ENCODE data around the gene EFCAB11. TPM values are rescaled to one million over a fixed set of nuclear protein-coding genes. Genes with fewer than 3 reads are reported as not detected.

Gene EFCAB11
- total RNA-seq, 2 experiments from 2014 or later: 9.2 to 11.6 TPM

DNA sequence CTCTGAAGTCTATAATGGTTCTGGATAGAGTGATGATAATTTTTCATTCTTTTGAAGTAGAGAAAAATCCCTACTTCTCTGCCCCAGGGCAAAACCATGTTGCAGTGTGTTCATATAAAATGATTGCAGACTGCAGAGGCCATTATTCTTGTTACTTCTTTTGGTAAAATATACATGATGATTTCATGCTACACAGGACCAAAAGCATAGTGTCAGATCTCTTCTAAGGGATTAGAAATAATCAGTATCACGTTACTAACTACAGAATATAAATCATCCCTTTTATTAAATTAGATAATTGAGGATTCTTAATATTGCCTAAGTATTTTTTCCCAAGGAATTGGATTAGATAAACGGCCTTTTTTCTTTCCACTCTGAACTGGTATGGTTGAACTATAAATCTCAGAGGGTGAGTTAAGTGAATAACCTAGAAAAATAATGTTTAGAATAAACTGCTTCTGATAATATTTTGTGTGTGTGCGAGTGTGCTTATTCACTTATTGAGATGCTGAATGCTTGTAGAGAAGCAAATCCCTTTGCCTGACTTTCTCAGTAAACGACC lies 156.2 kb downstream of the EFCAB11 start:
- no peaks in the 10 kb centered on the region for H3K9me3 Mint-ChIP-seq
- POLR2A ChIA-PET: no interaction called here
- no peaks in the 10 kb centered on the region for H3K4me1 Mint-ChIP-seq
- no peak overlapping the region for H3K4me3 Mint-ChIP-seq
- ATAC-seq (ENCODE audit: low read depth) (no peak), DNase-seq (no peak)
- no peaks in the 10 kb centered on the region for H3K27me3 Mint-ChIP-seq
- no peaks in the 10 kb centered on the region for H3K36me3 Mint-ChIP-seq
- no peak overlapping the region for H3K27ac Mint-ChIP-seq

DNA sequence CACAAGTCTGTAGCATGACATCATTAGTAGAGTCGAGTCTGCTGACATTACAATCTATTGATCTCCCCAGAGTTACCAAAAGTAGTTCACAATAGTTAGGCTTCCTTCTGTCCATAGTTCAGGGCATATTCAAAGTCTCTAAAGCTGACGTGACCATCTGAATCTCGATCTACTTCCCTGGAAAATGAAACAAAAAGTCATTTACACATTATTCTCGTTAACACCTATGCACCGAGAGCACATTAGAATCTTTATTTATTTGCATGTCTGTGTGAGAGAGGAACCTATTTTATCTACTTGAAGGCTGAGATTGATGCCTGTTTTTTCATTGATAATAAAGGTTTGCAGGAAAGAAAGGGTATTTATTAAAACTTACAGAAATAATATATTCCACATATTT lies 157.4 kb downstream of the EFCAB11 start:
- DNase-seq (no peak), ATAC-seq (ENCODE audit: low read depth) (no peak)
- no peaks in the 10 kb centered on the region for H3K36me3 Mint-ChIP-seq
- no peak overlapping the region for H3K27ac Mint-ChIP-seq
- POLR2A ChIA-PET: no interaction called here
- no peaks in the 10 kb centered on the region for H3K9me3 Mint-ChIP-seq
- no peaks in the 10 kb centered on the region for H3K4me1 Mint-ChIP-seq
- H3K27me3 Mint-ChIP-seq: no peaks in the 10 kb centered on the region
- no peak overlapping the region for H3K4me3 Mint-ChIP-seq

DNA sequence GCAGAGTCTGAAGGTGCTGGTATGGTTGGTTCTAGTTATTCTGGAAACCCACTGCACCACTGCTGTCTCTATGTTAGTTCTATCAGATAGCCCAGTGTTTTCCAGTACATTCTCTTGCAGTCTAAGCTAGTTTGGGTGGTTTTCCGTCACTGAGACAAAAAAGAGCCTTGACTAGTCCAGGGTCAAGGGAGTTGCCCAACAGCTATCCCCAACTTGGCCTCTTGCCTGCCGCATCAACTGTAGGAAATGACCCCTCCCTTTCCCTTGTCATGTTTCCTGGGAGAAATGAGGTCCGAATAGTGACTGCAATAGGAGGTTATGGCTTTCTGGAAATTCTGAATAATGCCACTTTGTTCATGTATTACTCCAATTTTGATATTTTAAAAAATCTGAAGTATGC lies 160.4 kb downstream of the EFCAB11 start:
- ATAC-seq (ENCODE audit: low read depth): no peak
- POLR2A ChIA-PET: no interaction called here
- Mint-ChIP-seq H3K36me3 (no peaks in the 10 kb centered on the region), H3K9me3 (no peaks in the 10 kb centered on the region), H3K4me3 (no peak overlapping the region), H3K27ac (no peak overlapping the region), H3K4me1 (no peaks in the 10 kb centered on the region), H3K27me3 (peaks cover 1% of the 10 kb centered on the region)
- no peak for DNase-seq

DNA sequence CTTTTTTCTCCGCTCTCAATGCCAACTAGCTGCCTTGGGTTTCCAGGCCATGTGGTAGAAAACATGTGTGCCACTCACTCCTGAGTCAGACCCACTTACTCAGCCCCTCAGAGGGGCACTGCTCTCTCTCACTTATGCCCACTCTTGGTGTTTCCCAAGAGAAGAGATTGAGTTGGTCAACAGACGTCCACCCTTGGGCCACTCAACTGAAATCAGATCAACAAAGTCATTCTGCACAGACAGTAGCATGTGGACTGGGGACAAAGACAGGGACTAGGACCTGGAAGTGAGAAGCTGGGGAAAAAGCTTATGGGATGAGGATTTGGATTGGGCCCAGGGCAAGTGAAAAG lies 161.2 kb downstream of the EFCAB11 start:
- ATAC-seq (ENCODE audit: low read depth) (no peak), DNase-seq (no peak)
- H3K27ac Mint-ChIP-seq: no peak overlapping the region
- no peaks in the 10 kb centered on the region for H3K9me3 Mint-ChIP-seq
- H3K27me3 Mint-ChIP-seq: peaks cover 1% of the 10 kb centered on the region
- POLR2A ChIA-PET: no interaction called here
- no peaks in the 10 kb centered on the region for H3K4me1 Mint-ChIP-seq
- H3K4me3 Mint-ChIP-seq: no peak overlapping the region
- H3K36me3 Mint-ChIP-seq: no peaks in the 10 kb centered on the region

DNA sequence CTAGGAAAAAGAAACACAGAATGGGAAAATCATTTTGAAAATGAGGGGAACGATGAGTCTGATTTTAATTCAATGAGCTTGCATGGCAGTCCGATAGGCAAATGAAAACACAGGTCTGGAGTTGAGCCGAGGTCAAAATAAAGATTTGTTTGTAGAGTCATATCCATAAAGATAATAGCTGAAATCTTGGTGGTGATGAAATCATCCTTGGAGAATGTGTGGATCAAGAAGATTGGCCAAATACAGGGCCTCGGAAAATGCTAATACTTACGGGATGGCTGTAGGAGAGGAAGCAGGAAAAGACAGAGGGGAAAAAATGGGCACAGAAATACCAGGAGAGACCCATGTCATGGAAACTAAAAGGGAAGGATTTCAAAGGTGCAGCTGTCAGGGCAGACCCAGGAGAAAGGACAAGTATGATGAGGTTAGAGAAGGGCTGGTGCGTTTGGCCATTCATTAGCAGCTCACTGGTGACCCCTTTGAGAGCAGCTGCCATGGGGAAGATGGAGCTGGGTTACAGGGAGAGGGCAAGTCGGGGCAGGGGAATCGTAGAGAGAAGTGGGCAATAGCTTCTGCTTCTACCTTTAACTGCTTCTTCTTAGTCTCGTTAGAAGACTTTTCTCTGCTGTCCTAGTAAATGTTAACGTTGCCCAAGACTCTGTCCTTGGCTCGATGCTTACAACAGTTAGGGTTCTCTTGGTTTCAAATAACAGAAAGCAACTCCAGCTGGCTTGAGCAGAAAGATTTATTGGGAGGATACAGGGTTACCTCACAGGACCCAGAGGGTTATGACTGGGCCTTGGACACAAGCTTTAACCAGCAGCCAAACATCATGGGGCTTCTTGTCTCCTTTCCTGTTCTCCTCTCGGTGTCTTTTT lies 161.8 kb downstream of the EFCAB11 start:
- ATAC-seq (ENCODE audit: low read depth): no peak
- Mint-ChIP-seq H3K4me3 (no peak overlapping the region), H3K27ac (no peak overlapping the region), H3K27me3 (peaks cover 1% of the 10 kb centered on the region), H3K4me1 (no peaks in the 10 kb centered on the region), H3K9me3 (no peaks in the 10 kb centered on the region), H3K36me3 (no peaks in the 10 kb centered on the region)
- POLR2A ChIA-PET: interaction anchor here (0.6 kb wide), 1 partner anchor 643 kb away, joined by 3 read pairs; no protein-coding TSS in a partner anchor
- no peak for DNase-seq

DNA sequence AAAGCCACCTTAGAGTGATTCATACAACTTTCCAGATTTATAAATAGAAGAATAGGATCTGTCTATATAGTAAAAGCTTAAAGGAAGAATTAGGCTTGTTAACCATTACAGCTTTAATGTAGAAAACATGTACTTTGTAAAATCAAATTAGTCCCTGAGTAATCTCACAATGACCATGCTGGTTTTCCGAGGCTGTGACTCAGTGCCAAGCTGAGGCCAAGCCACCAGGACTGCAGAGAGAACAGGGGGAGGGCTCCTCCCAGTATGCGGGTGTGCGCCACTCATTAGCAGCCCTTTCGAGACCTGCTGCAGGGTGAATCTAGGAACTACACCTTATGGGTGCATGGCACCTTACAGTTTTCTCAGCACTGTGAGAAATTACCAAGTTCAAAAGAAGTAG lies 167.0 kb downstream of the EFCAB11 start:
- peaks cover 1% of the 10 kb centered on the region for H3K27me3 Mint-ChIP-seq
- H3K4me3 Mint-ChIP-seq: no peak overlapping the region
- no peaks in the 10 kb centered on the region for H3K9me3 Mint-ChIP-seq
- H3K27ac Mint-ChIP-seq: no peak overlapping the region
- POLR2A ChIA-PET: no interaction called here
- no peaks in the 10 kb centered on the region for H3K4me1 Mint-ChIP-seq
- DNase-seq (no peak), ATAC-seq (ENCODE audit: low read depth) (no peak)
- peaks cover 1% of the 10 kb centered on the region for H3K36me3 Mint-ChIP-seq

DNA sequence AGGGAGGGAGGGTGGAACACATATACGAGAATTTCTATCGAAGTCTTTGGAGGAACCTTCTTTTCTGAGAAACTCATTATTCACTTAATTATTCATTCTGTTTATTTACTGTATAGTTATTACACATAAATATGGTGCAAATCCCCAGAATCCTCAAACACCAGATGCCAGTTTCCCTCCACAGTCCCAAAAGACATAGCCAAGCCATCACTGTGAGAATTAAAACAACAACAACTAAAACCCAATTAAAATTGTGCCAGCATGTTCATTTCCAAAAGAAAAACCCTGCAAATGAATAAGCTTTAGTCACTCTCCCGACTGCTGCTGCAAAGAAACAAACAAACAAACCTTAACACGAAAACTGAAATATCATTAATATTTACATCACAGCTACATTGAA lies 173.5 kb downstream of the EFCAB11 start:
- ATAC-seq (ENCODE audit: low read depth) (no peak), DNase-seq (no peak)
- no peaks in the 10 kb centered on the region for H3K36me3 Mint-ChIP-seq
- no peaks in the 10 kb centered on the region for H3K9me3 Mint-ChIP-seq
- POLR2A ChIA-PET: no interaction called here
- peaks cover 3% of the 10 kb centered on the region for H3K27me3 Mint-ChIP-seq
- H3K4me1 Mint-ChIP-seq: no peaks in the 10 kb centered on the region
- no peak overlapping the region for H3K27ac Mint-ChIP-seq
- H3K4me3 Mint-ChIP-seq: no peak overlapping the region

DNA sequence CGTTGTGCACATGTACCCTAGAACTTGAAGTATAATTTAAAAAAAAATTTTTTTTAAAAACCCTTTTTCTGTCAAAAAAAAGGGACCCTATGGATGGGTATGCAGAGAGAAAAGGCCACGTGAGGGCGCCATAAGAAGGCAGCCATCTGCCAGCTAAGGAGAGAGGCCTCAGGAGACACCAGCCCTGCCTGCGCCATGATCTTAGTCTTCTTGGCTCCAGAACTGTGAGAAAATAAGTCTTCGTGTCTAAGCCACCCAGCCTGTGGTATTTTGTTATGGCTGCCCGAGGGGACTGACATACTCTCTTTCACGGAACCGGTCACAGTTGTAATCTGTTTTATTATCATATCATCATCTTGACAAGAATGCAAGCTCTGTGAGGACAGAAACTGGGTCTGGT lies 174.8 kb downstream of the EFCAB11 start:
- POLR2A ChIA-PET: no interaction called here
- ATAC-seq (ENCODE audit: low read depth): no peak
- H3K27me3 Mint-ChIP-seq: peaks cover 3% of the 10 kb centered on the region
- no peaks in the 10 kb centered on the region for H3K36me3 Mint-ChIP-seq
- H3K4me3 Mint-ChIP-seq: no peak overlapping the region
- H3K4me1 Mint-ChIP-seq: peaks cover 2% of the 10 kb centered on the region
- no peak for DNase-seq
- no peaks in the 10 kb centered on the region for H3K9me3 Mint-ChIP-seq
- H3K27ac Mint-ChIP-seq: no peak overlapping the region

DNA sequence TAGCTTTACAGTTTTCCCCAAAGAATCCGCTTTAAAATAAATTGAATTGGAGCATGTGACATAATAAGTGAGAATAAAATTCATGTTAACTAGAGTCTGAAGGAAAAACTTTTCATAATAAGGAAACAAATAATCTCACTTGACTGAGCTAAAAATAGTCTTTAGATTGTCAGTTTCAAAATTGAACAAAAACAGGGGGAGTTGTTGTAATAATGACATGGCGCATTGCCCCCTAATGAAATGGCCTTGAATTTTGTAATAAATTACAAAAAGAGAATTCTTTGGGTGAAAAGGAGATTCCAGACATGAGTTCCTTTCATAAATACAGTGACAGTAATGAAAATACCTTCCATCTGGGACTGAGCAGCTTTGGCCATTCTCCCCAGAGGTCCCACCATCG lies 178.6 kb downstream of the EFCAB11 start:
- Mint-ChIP-seq H3K27me3 (peaks cover 7% of the 10 kb centered on the region), H3K4me1 (peaks cover 28% of the 10 kb centered on the region), H3K4me3 (no peak overlapping the region), H3K9me3 (no peaks in the 10 kb centered on the region), H3K36me3 (no peaks in the 10 kb centered on the region), H3K27ac (no peak overlapping the region)
- POLR2A ChIA-PET: no interaction called here
- no peak for DNase-seq
- no peak for ATAC-seq (ENCODE audit: low read depth)

DNA sequence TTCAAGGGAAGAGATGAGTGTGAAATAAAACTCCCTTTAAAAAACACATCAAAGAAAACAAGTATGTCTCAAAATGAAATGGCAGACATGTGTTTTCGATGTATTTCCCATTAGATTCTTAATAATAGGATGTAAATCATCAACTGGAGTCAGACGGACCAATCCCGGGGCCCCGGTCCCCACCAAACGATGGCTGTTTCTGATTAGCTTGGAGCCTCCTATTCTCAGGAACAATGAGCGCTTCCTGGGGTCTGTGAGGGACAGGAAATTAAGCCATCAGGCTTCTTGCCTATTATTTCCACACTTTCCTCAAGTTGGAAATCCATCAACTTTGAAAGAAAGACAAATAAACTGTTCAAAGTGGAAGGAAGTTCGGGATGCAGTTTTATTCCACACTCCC lies 179.4 kb downstream of the EFCAB11 start:
- Mint-ChIP-seq H3K27me3 (peaks cover 10% of the 10 kb centered on the region), H3K27ac (no peak overlapping the region), H3K9me3 (no peaks in the 10 kb centered on the region), H3K4me3 (no peak overlapping the region), H3K36me3 (no peaks in the 10 kb centered on the region), H3K4me1 (peaks cover 35% of the 10 kb centered on the region)
- ATAC-seq (ENCODE audit: low read depth) (no peak), DNase-seq (no peak)
- POLR2A ChIA-PET: no interaction called here

DNA sequence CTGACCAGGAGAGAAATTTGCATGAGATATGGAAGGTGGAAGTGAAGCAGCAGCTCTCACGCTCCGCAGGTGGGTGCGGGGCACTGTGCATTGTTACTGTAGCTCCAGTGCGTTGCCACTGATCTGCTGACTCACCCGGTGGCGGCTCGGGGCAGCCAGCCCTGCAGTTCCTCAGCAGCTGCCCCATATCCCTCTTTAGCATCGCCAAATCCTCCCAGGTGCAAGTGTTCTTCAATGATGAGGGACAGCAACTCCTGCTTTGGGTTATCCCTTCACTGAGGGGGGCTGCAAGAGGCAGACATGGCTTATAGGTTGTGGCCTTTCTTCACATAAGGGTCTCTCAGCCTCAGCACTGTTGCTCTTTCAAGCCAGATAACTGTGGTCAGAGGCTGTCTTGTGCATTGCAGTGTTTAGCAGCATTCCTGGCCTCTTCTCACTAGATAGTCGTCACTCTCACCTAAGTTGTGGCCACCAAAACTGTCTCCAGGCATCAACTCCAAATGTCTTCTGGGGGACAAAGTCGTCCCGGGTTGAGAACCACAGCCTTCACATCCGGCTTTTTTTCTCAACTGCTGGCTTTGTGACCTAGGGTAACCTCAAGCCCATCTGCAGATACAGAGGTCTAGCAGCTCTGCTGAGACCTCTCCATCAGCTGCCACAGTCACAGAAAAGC lies 180.8 kb downstream of the EFCAB11 start:
- POLR2A ChIA-PET: interaction anchor here (0.7 to 1.2 kb wide), 3 partner anchors 71 to 183 kb away, joined by 3 to 4 read pairs (median 3); no protein-coding TSS in a partner anchor
- ATAC-seq (ENCODE audit: low read depth): peak; percentile 91
- H3K27me3 Mint-ChIP-seq: peaks cover 11% of the 10 kb centered on the region
- peaks cover 37% of the 10 kb centered on the region for H3K4me1 Mint-ChIP-seq
- peak; percentile 63 for DNase-seq
- peak overlapping the region; percentile 79 for H3K27ac Mint-ChIP-seq
- H3K9me3 Mint-ChIP-seq: no peaks in the 10 kb centered on the region
- H3K4me3 Mint-ChIP-seq: peak overlapping the region; percentile 75
- no peaks in the 10 kb centered on the region for H3K36me3 Mint-ChIP-seq

DNA sequence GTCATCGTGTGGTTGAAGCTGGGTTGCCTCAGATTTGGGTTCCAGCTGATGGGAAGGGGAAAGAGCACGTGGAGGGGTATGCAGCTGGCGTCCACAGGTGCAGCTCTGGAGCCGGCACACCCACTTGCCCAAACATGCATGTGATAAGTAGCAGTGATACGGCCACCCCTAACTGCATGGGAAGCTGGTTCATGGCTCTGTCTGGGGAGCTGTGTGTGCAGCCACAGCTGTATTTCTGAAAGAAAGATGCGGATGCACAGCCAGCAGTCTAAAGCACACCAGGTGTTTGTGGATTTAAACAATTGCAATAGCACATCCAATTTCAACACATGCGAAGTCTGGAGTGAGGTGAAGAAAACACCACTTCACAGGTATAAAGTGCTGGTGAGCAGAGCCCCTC lies 181.4 kb downstream of the EFCAB11 start:
- ATAC-seq (ENCODE audit: low read depth) (no peak), DNase-seq (no peak)
- Mint-ChIP-seq H3K4me3 (peak overlapping the region; percentile 75), H3K9me3 (no peaks in the 10 kb centered on the region), H3K36me3 (no peaks in the 10 kb centered on the region), H3K27me3 (peaks cover 11% of the 10 kb centered on the region), H3K27ac (peak overlapping the region; percentile 79), H3K4me1 (peaks cover 37% of the 10 kb centered on the region)
- POLR2A ChIA-PET: interaction anchor here (0.8 to 1.2 kb wide), 2 partner anchors 71 to 183 kb away, joined by 3 to 4 read pairs; no protein-coding TSS in a partner anchor

DNA sequence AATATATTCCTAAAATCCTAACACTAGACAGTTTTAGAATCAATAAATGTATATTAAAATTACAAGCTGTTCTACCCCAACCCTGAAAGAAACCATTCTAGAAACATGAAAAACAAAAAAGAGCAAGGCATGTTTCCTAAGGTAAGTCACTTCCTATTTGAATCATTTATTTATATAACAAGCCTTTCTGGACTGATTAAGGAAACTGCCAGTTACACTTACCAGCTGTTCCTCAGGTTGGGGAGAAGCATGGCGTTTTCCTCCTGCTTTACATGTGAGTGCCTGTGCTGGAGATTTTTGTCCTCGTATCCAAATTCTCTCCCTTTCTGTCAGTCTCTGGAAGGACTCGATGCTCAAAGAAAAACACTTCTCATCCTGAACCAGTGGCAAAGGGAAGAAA lies 183.3 kb downstream of the EFCAB11 start:
- no peak for DNase-seq
- Mint-ChIP-seq H3K27ac (no peak overlapping the region), H3K4me3 (no peak overlapping the region), H3K36me3 (no peaks in the 10 kb centered on the region), H3K27me3 (peaks cover 11% of the 10 kb centered on the region), H3K4me1 (peaks cover 50% of the 10 kb centered on the region), H3K9me3 (no peaks in the 10 kb centered on the region)
- no peak for ATAC-seq (ENCODE audit: low read depth)
- POLR2A ChIA-PET: no interaction called here

DNA sequence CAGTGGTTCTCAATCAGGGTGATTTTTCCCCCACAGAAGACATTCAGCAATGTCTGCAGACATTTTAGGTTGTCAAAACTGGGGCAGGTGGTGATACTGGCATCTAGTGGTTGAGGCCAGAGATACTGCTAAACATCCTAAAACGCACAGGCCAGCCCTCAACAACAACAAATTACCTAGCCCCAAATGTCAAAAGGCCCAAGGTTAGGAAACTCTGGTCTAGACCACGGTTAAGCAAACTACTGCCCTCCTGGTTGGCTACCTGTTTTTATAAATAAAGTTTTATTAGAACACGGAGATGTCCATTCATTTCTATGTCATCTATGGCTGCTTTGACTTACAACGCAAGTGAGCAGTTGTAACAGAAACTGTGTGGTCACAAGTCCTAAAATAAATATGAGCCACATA lies 186.7 kb downstream of the EFCAB11 start:
- Mint-ChIP-seq H3K9me3 (no peaks in the 10 kb centered on the region), H3K4me1 (peaks cover 42% of the 10 kb centered on the region), H3K27ac (peak overlapping the region; percentile 85), H3K27me3 (peaks cover 6% of the 10 kb centered on the region), H3K36me3 (no peaks in the 10 kb centered on the region), H3K4me3 (peak overlapping the region; percentile 67)
- peak; percentile 92 for ATAC-seq (ENCODE audit: low read depth)
- DNase-seq: peak; percentile 41
- POLR2A ChIA-PET: interaction anchor here (0.6 to 1.0 kb wide), 4 partner anchors 45 to 393 kb away, joined by 3 to 6 read pairs (median 4); no protein-coding TSS in a partner anchor
